ENCODE data around the gene MAP3K8. TPM values are rescaled to one million over a fixed set of nuclear protein-coding genes. Genes with fewer than 3 reads are reported as not detected.
"Not testable (repeated sequence)": the region's sequence is repeated elsewhere in the genome, so short reads cannot be mapped to it uniquely, and the experiment has no call there.

Gene MAP3K8
- total RNA-seq, 2 experiments from 2014 or later, result 13.6 to 14.5 TPM

- Mint-ChIP-seq H3K9me3 (no peaks in the 10 kb centered on the region), H3K27me3 (ENCODE audit: low read depth) (no peaks in the 10 kb centered on the region), H3K27ac (no peak overlapping the region), H3K36me3 (ENCODE audit: low read depth) (peaks cover 19% of the 10 kb centered on the region), H3K4me3 (no peak overlapping the region), H3K4me1 (ENCODE audit: low read depth) (peaks cover 16% of the 10 kb centered on the region)
- DNase-seq, result no peak
- intact Hi-C loops (cut with micrococcal nuclease), result loop anchor here (1.0 kb wide), 1 partner anchor 18 kb away; no protein-coding TSS in a partner anchor
- CTCF ChIA-PET, result interaction anchor here (0.6 to 0.9 kb wide), 2 partner anchors 68 to 102 kb away, joined by 3 read pairs; no protein-coding TSS in a partner anchor
These were observed 20.9 kb downstream of the MAP3K8 start for GRCh38 chr10:30454744-30455510.

- peaks cover 16% of the 10 kb centered on the region for H3K4me1 Mint-ChIP-seq (ENCODE audit: low read depth)
- intact Hi-C loops (cut with micrococcal nuclease), result loop anchor here (1.0 kb wide), 1 partner anchor 19 kb away; no protein-coding TSS in a partner anchor
- no peak overlapping the region for H3K4me3 Mint-ChIP-seq
- H3K36me3 Mint-ChIP-seq (ENCODE audit: low read depth), result peaks cover 20% of the 10 kb centered on the region
- DNase-seq, result peak; percentile 17
- peak overlapping the region; percentile 13 for H3K27ac Mint-ChIP-seq
- CTCF ChIA-PET, result no interaction called here
- H3K9me3 Mint-ChIP-seq, result no peaks in the 10 kb centered on the region
- H3K27me3 Mint-ChIP-seq (ENCODE audit: low read depth), result no peaks in the 10 kb centered on the region
These were observed 21.8 kb downstream of the MAP3K8 start for GRCh38 chr10:30455816-30456215.

- Mint-ChIP-seq H3K4me1 (ENCODE audit: low read depth) (peaks cover 16% of the 10 kb centered on the region), H3K36me3 (ENCODE audit: low read depth) (peaks cover 22% of the 10 kb centered on the region), H3K9me3 (no peaks in the 10 kb centered on the region), H3K27ac (peak overlapping the region; percentile 13), H3K4me3 (no peak overlapping the region), H3K27me3 (ENCODE audit: low read depth) (no peaks in the 10 kb centered on the region)
- intact Hi-C loops (cut with micrococcal nuclease), result no loop called here
- CTCF ChIA-PET, result interaction anchor here (0.6 kb wide), 1 partner anchor 55 kb away, joined by 3 read pairs; no protein-coding TSS in a partner anchor
- peak; percentile 43 for DNase-seq
These were observed 22.3 kb downstream of the MAP3K8 start for GRCh38 chr10:30456266-30456665.

DNA sequence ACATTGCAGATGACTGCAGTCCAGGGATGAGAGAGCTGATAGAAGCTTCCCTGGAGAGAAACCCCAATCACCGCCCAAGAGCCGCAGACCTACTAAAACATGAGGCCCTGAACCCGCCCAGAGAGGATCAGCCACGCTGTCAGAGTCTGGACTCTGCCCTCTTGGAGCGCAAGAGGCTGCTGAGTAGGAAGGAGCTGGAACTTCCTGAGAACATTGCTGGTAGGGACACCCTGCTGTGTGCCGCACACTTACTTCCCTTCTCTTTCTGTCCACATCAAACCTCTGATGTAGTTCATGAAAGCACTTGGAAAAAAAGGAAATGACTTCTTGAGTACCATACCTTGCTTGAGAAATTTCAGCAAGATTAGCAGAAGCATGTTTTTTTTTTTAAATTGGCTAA is 25.3 kb downstream of the MAP3K8 start:
- CTCF ChIA-PET, result interaction anchor here (1.3 kb wide), 1 partner anchor 131 kb away, joined by 3 read pairs; no protein-coding TSS in a partner anchor
- Mint-ChIP-seq H3K9me3 (no peaks in the 10 kb centered on the region), H3K4me3 (no peak overlapping the region), H3K4me1 (ENCODE audit: low read depth) (peaks cover 18% of the 10 kb centered on the region), H3K27ac (no peak overlapping the region), H3K36me3 (ENCODE audit: low read depth) (peaks cover 26% of the 10 kb centered on the region), H3K27me3 (ENCODE audit: low read depth) (no peaks in the 10 kb centered on the region)
- intact Hi-C loops (cut with micrococcal nuclease), result no loop called here
- DNase-seq, result no peak

- DNase-seq, result no peak
- Mint-ChIP-seq H3K36me3 (ENCODE audit: low read depth) (peaks cover 26% of the 10 kb centered on the region), H3K4me3 (no peak overlapping the region), H3K27ac (no peak overlapping the region), H3K27me3 (ENCODE audit: low read depth) (no peaks in the 10 kb centered on the region), H3K9me3 (no peaks in the 10 kb centered on the region), H3K4me1 (ENCODE audit: low read depth) (peaks cover 16% of the 10 kb centered on the region)
- intact Hi-C loops (cut with micrococcal nuclease), result no loop called here
- CTCF ChIA-PET, result no interaction called here
These were observed 26.1 kb downstream of the MAP3K8 start for GRCh38 chr10:30460121-30460520.

GRCh38 chr10:30462513-30462912 is 28.5 kb downstream of the MAP3K8 start:
- CTCF ChIA-PET, result no interaction called here
- no peak overlapping the region for H3K4me3 Mint-ChIP-seq

GRCh38 chr10:30463944-30464451 is 30.0 kb downstream of the MAP3K8 start:
- Mint-ChIP-seq H3K9me3 (no peaks in the 10 kb centered on the region), H3K27me3 (ENCODE audit: low read depth) (no peaks in the 10 kb centered on the region), H3K27ac (no peak overlapping the region), H3K4me3 (no peak overlapping the region), H3K4me1 (ENCODE audit: low read depth) (peaks cover 7% of the 10 kb centered on the region), H3K36me3 (ENCODE audit: low read depth) (peaks cover 21% of the 10 kb centered on the region)
- intact Hi-C loops (cut with micrococcal nuclease), result no loop called here
- CTCF ChIA-PET, result interaction anchor here (0.9 to 1.3 kb wide), 2 partner anchors 53 to 72 kb away, joined by 3 to 4 read pairs; no protein-coding TSS in a partner anchor
- DNase-seq, result no peak

More at GRCh38 chr10:30462513-30462912, 28.5 kb downstream of the MAP3K8 start:
- Mint-ChIP-seq H3K27ac (no peak overlapping the region), H3K36me3 (ENCODE audit: low read depth) (peaks cover 26% of the 10 kb centered on the region), H3K27me3 (ENCODE audit: low read depth) (no peaks in the 10 kb centered on the region), H3K9me3 (no peaks in the 10 kb centered on the region), H3K4me1 (ENCODE audit: low read depth) (peaks cover 2% of the 10 kb centered on the region)
- intact Hi-C loops (cut with micrococcal nuclease), result no loop called here
- DNase-seq, result no peak

- Mint-ChIP-seq H3K4me1 (ENCODE audit: low read depth) (peaks cover 7% of the 10 kb centered on the region), H3K27ac (no peak overlapping the region), H3K36me3 (ENCODE audit: low read depth) (peaks cover 18% of the 10 kb centered on the region), H3K9me3 (no peaks in the 10 kb centered on the region), H3K27me3 (ENCODE audit: low read depth) (no peaks in the 10 kb centered on the region), H3K4me3 (no peak overlapping the region)
- DNase-seq, result no peak
- CTCF ChIA-PET, result interaction anchor here (0.9 kb wide), 1 partner anchor 72 kb away, joined by 3 read pairs; no protein-coding TSS in a partner anchor
- intact Hi-C loops (cut with micrococcal nuclease), result no loop called here
These were observed 30.7 kb downstream of the MAP3K8 start for GRCh38 chr10:30464675-30465074.

DNA sequence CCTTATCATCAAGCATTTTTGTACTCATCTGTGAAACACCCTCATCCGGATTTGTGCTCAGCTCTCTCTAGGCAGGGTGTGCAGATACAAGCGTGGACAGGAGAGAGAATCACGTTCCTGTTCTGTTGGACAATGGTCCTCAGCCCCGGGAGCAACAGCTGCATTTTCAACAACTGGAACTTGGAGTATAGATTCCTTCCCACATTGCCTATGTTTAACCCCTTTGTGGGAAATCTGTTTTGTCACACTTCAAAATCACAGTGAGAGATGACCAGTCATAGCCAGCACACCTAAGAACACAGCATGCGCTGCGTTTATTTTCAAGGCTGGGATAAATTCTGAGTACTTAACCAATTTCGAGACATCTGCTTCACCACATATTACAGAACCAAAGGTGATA is 32.5 kb downstream of the MAP3K8 start:
- H3K27me3 Mint-ChIP-seq (ENCODE audit: low read depth), result no peaks in the 10 kb centered on the region
- CTCF ChIA-PET, result interaction anchor here (1.4 kb wide), 1 partner anchor 33 kb away, joined by 3 read pairs; the partner anchor contains the start of gene MAP3K8
- H3K9me3 Mint-ChIP-seq, result no peaks in the 10 kb centered on the region
- intact Hi-C loops (cut with micrococcal nuclease), result no loop called here
- H3K4me1 Mint-ChIP-seq (ENCODE audit: low read depth), result peaks cover 7% of the 10 kb centered on the region
- H3K27ac Mint-ChIP-seq, result no peak overlapping the region
- H3K36me3 Mint-ChIP-seq (ENCODE audit: low read depth), result peaks cover 5% of the 10 kb centered on the region
- H3K4me3 Mint-ChIP-seq, result no peak overlapping the region
- no peak for DNase-seq

- no peak overlapping the region for H3K27ac Mint-ChIP-seq
- DNase-seq, result no peak
- intact Hi-C loops (cut with micrococcal nuclease), result no loop called here
- H3K36me3 Mint-ChIP-seq (ENCODE audit: low read depth), result no peaks in the 10 kb centered on the region
- H3K27me3 Mint-ChIP-seq (ENCODE audit: low read depth), result no peaks in the 10 kb centered on the region
- CTCF ChIA-PET, result no interaction called here
- H3K4me3 Mint-ChIP-seq, result no peak overlapping the region
- no peaks in the 10 kb centered on the region for H3K9me3 Mint-ChIP-seq
- H3K4me1 Mint-ChIP-seq (ENCODE audit: low read depth), result peaks cover 7% of the 10 kb centered on the region
These were observed 33.8 kb downstream of the MAP3K8 start for GRCh38 chr10:30467651-30468338.

DNA sequence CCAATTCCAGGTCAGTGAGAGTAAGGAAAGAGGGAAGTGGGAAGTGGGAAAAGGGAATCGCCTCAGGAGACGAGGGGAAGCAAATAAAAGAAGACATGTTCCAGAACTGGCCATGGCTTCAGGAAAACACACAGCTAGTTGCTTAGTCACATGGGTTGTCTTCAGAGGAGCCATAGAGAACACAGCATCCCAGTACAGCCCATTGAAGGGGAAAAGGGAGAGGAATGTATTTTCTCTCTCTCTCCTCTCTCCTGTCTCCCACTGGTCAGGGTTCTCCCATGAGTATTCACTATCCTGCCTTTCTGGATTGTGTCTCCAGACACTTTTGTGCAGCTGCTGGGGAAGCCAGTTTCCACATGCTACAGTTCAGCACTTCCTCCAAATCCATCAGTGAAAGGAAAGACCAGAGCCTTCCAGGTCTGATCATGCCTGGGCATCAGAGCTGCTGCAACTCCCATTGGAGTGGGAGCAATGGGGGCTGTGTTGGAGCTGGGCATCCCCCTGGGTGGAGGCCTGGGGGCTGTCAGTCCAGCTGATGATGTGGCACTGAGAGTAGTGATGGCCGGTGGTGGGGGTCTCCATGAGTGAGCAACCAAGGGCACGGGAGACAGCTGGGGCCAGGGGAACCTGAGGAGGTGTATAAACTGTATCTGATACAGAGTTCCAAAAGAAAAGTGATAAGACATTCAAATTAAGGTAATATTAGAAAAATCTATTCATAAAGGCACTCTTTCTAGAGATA is 38.6 kb downstream of the MAP3K8 start:
- intact Hi-C loops (cut with micrococcal nuclease), result no loop called here
- no peak overlapping the region for H3K4me3 Mint-ChIP-seq
- no peak for DNase-seq
- H3K36me3 Mint-ChIP-seq (ENCODE audit: low read depth), result no peaks in the 10 kb centered on the region
- H3K4me1 Mint-ChIP-seq (ENCODE audit: low read depth), result peaks cover 4% of the 10 kb centered on the region
- H3K27ac Mint-ChIP-seq, result no peak overlapping the region
- H3K27me3 Mint-ChIP-seq (ENCODE audit: low read depth), result no peaks in the 10 kb centered on the region
- H3K9me3 Mint-ChIP-seq, result no peaks in the 10 kb centered on the region
- CTCF ChIA-PET, result interaction anchor here (1.1 kb wide), 1 partner anchor 61 kb away, joined by 3 read pairs; no protein-coding TSS in a partner anchor

- CTCF ChIA-PET; H3K27ac Mint-ChIP-seq; H3K36me3 Mint-ChIP-seq (ENCODE audit: low read depth); intact Hi-C loops (cut with micrococcal nuclease); H3K4me1 Mint-ChIP-seq (ENCODE audit: low read depth); DNase-seq; H3K9me3 Mint-ChIP-seq; H3K4me3 Mint-ChIP-seq; H3K27me3 Mint-ChIP-seq (ENCODE audit: low read depth): not testable (repeated sequence)
These were observed 41.5 kb downstream of the MAP3K8 start for GRCh38 chr10:30475515-30475914.

Data from activated naive CD4-positive, alpha-beta T cell treated with anti-CD3 and anti-CD28 coated beads for 36 hours (primary cell).